A673 (cell line): ENCODE results near the gene LIM2. TPM values are rescaled to one million over a fixed set of nuclear protein-coding genes. Genes with fewer than 3 reads are reported as not detected.
A peak's percentile ranks its signal among the peaks of the same experiment; 100 is the strongest.

ENCODE experiments used
- Bru-seq: library from RNA; stranded (reverse); fragments of 400-500 nt; gene quantifications from one replicate; lab custom pipeline; 2021; lab: Mats Ljungman, UMichigan
- BruChase-seq, 2 experiments: library from RNA; stranded (reverse); fragments of 400-500 nt; gene quantifications; one replicate each; lab custom pipeline; 2021; lab: Mats Ljungman, UMichigan
- BruUV-seq: library from RNA; stranded (reverse); fragments of 400-500 nt; replicated peaks from 2 replicates; lab custom pipeline; 2021; lab: Mats Ljungman, UMichigan
- CTCF ChIA-PET: fragments of 300-600 bp; sonication (Branson Sonifier 250); formaldehyde crosslinking; loops from one replicate; lab custom pipeline; 2022; ENCODE audit warnings: antibody characterized with exemption; lab: Charles Lee
- POLR2A ChIA-PET: fragments of 300-600 bp; sonication (Branson Sonifier 250); formaldehyde crosslinking; loops from one replicate; lab custom pipeline; 2022; ENCODE audit warnings: antibody characterized with exemption; ENCODE audit not compliant: low non-redundant PET; lab: Charles Lee
- DNase-seq: peaks from one replicate; pipeline ENCODE4 v3.0.0-alpha.2; 2015; ENCODE audit warnings: low spot score
- H3K27ac ChIP-seq: fragments of 200-600 bp; sonication (generic); 2 replicates; pipeline ENCODE4 v1.5.1; 2016; ENCODE audit warnings: mixed run types, low read depth, mild to moderate bottlenecking, mixed read lengths, antibody characterized with exemption, low read length; ENCODE audit not compliant: poor library complexity, severe bottlenecking
- H3K27me3 ChIP-seq: fragments of 200-600 bp; sonication (generic); replicated peaks from 2 replicates; pipeline ENCODE4 v1.6.1; 2017; ENCODE audit warnings: mixed run types, low read depth, mild to moderate bottlenecking, mixed read lengths, antibody characterized with exemption, low read length; ENCODE audit not compliant: insufficient read depth, poor library complexity
- H3K36me3 ChIP-seq: fragments of 200-600 bp; sonication (generic); 2 replicates; pipeline ENCODE4 v1.6.1; 2016; ENCODE audit warnings: mixed run types, mild to moderate bottlenecking, mixed read lengths, antibody characterized with exemption, low read length; ENCODE audit not compliant: insufficient read depth, poor library complexity, severe bottlenecking
- H3K4me1 ChIP-seq: fragments of 200-600 bp; sonication (generic); 2 replicates; pipeline ENCODE4 v1.6.1; 2017; ENCODE audit warnings: mixed run types, mild to moderate bottlenecking, mixed read lengths, antibody characterized with exemption, low read length; ENCODE audit not compliant: insufficient read depth, poor library complexity, severe bottlenecking
- H3K4me3 ChIP-seq: fragments of 200-600 bp; sonication (generic); 2 replicates; pipeline ENCODE4 v1.5.1; 2016; ENCODE audit warnings: low read depth, mixed run types, mild to moderate bottlenecking, mixed read lengths, low read length; ENCODE audit not compliant: poor library complexity, severe bottlenecking
- H3K9me3 ChIP-seq: fragments of 200-600 bp; sonication (generic); 2 replicates; pipeline ENCODE4 v1.6.1; 2016; ENCODE audit warnings: mixed run types, low read depth, mild to moderate bottlenecking, mixed read lengths, antibody characterized with exemption, low read length; ENCODE audit not compliant: poor library complexity, severe bottlenecking
- EZH2 ChIP-seq: fragments of 200-600 bp; sonication (generic); IDR thresholded peaks from 2 replicates; pipeline ENCODE4 v1.6.1; 2017; ENCODE audit warnings: borderline replicate concordance, low read depth, mild to moderate bottlenecking, mixed read lengths, antibody characterized with exemption, low read length; ENCODE audit not compliant: poor library complexity, severe bottlenecking
- intact Hi-C: fragments of 100-400 bp; cut with micrococcal nuclease; formaldehyde crosslinking; loops from one replicate; pipeline ENCODE4 v1.10.0; 2022; ENCODE audit not compliant: unreplicated experiment
- long read RNA-seq: library from polyadenylated mRNA; stranded (forward); transcript quantifications from one replicate; pipeline ENCODE4 v2.0.0, GENCODE V29; 2022
- total RNA-seq: library from RNA; stranded (reverse); gene quantifications from 2 replicates; pipeline ENCODE4 v1.2.3, GENCODE V29; 2021
- TF ChIP-seq, protein P1 (sequence below): fragments of 300-800, 200-600 bp; sonication (generic); conservative IDR thresholded peaks from 2 replicates; pipeline ENCODE4 v1.5.1; 2017; ENCODE audit warnings: low read depth, mild to moderate bottlenecking, antibody characterized with exemption, low read length, moderate library complexity, mixed read lengths

Gene LIM2, protein sequence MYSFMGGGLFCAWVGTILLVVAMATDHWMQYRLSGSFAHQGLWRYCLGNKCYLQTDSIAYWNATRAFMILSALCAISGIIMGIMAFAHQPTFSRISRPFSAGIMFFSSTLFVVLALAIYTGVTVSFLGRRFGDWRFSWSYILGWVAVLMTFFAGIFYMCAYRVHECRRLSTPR
- total RNA-seq (not detected in 2 replicates), Bru-seq, nascent RNA (percentile 9 among the genes with signal in this experiment), BruChase-seq, experiment 1, labeled RNA remaining after a 2-hour chase (not detected), BruChase-seq, experiment 2, labeled RNA remaining after a 6-hour chase (percentile 5 among the genes with signal in this experiment)
- long read RNA-seq = 0 reads

- Histone ChIP-seq H3K36me3 (no peaks in the 10 kb centered on the region), H3K27ac (no peak within 1 kb of the TSS), H3K4me1 (no peaks in the 10 kb centered on the region), H3K27me3 (no peaks in the 10 kb centered on the region), H3K9me3 (no peaks in the 10 kb centered on the region), H3K4me3 (no peak within 1 kb of the TSS)
- no peak for TF ChIP-seq EZH2
- TF ChIP-seq, protein P1, sequence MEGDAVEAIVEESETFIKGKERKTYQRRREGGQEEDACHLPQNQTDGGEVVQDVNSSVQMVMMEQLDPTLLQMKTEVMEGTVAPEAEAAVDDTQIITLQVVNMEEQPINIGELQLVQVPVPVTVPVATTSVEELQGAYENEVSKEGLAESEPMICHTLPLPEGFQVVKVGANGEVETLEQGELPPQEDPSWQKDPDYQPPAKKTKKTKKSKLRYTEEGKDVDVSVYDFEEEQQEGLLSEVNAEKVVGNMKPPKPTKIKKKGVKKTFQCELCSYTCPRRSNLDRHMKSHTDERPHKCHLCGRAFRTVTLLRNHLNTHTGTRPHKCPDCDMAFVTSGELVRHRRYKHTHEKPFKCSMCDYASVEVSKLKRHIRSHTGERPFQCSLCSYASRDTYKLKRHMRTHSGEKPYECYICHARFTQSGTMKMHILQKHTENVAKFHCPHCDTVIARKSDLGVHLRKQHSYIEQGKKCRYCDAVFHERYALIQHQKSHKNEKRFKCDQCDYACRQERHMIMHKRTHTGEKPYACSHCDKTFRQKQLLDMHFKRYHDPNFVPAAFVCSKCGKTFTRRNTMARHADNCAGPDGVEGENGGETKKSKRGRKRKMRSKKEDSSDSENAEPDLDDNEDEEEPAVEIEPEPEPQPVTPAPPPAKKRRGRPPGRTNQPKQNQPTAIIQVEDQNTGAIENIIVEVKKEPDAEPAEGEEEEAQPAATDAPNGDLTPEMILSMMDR = no peak
- no peak for DNase-seq
- intact Hi-C loops = no loop called here
- ChIA-PET CTCF (no interaction called here), POLR2A (no interaction called here)
- no TSS peak for BruUV-seq
Observed at GRCh38 chr19:51387924-51388389, at the start of gene LIM2. Gene LIM2 (minus strand): TSS chr19:51387974. CDS start chr19:51387443, 531 bp downstream.

DNA sequence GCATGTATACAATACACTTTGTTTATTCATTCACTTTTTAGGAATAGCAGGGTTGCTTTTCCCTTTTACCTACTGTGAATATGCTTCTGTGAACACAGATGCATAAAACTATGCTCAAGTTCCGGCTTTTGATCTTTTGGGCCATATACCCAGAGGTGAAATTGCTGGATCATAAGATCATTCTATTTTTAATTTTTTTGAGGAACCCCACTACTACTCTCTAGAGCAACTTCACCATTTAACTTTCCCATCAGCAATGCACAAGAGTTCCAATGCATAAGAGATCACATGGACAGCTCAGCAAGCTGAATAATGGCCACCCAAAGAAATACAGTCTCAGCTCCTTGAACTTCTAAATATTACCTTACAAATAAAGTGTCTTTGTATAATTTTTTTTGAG lies 46.7 kb upstream of the LIM2 start:
- no peaks in the 10 kb centered on the region for H3K4me1 ChIP-seq
- BruUV-seq = no TSS peak
- no peak for TF ChIP-seq EZH2
- TF ChIP-seq, protein P1 = no peak
- ChIA-PET POLR2A (no interaction called here), CTCF (no interaction called here)
- no peak for DNase-seq
- H3K27ac ChIP-seq = no peak overlapping the region
- no peaks in the 10 kb centered on the region for H3K36me3 ChIP-seq
- no peaks in the 10 kb centered on the region for H3K9me3 ChIP-seq
- peaks cover 46% of the 10 kb centered on the region for H3K27me3 ChIP-seq
- H3K4me3 ChIP-seq = no peak overlapping the region
- intact Hi-C loops = no loop called here

- Histone ChIP-seq H3K4me3 (no peak overlapping the region), H3K4me1 (no peaks in the 10 kb centered on the region), H3K27ac (no peak overlapping the region), H3K27me3 (peaks cover 57% of the 10 kb centered on the region), H3K36me3 (no peaks in the 10 kb centered on the region), H3K9me3 (no peaks in the 10 kb centered on the region)
- no peak for DNase-seq
- ChIA-PET CTCF (no interaction called here), POLR2A (no interaction called here)
- intact Hi-C loops = no loop called here
- TF ChIP-seq, protein P1 = no peak
- TF ChIP-seq EZH2 = no peak
- no TSS peak for BruUV-seq
Observed at GRCh38 chr19:51433043-51433442, 45.3 kb upstream of the LIM2 start.
